ENCODE results near the gene TIMP2. TPM values are rescaled to one million over a fixed set of nuclear protein-coding genes. Genes with fewer than 3 reads are reported as not detected.

The TIMP2 gene
- total RNA-seq, 1 donor from 2014 or later, result 42.1 TPM

DNA sequence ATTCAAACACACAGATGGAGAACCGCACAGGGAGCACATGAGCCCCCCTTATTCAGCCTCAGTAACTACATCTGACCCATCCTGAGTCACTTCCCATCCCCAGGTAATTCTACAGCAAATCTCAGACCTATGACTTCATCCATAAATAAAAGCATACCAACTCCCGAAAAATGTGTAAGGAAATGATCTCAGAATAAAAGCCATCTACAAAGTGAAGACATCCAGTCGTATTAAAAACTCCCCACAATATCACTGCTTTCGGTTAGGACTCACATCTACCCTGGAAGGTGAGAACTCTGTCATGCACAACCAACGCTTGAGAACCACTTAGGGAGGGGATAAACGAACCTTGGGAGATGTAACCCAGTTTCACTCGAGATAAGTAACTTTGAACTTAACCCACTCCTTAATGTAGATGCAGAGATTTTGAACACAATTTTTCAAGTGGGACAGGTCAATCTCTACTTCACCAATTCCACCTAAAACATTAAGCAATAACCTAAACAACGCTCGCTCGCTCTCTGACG lies 85.9 kb downstream of the TIMP2 start:
- DNase-seq (ENCODE audit: low read depth), result peak; percentile 33

DNA sequence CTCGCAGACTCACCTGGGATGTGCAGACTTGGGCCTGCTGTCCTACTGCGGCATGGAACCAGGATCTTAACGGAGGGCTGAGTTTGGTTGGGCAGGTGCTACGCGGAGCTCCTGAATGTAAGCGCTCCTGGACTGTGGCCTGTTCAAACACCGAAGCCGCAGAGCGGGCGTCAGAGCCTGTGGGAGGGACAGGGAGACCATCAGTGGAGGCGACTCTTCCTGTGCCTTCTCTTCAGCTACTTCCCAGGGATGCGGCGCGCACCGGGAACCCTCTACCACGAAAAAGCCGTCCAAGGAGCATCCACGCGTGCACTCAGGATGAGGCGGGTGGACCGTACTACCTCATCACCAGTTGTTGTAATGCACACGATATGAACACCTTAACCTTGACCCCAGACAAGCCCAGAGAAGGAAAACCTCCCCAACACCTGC lies 86.6 kb downstream of the TIMP2 start:
- no peak for DNase-seq (ENCODE audit: low read depth)

DNA sequence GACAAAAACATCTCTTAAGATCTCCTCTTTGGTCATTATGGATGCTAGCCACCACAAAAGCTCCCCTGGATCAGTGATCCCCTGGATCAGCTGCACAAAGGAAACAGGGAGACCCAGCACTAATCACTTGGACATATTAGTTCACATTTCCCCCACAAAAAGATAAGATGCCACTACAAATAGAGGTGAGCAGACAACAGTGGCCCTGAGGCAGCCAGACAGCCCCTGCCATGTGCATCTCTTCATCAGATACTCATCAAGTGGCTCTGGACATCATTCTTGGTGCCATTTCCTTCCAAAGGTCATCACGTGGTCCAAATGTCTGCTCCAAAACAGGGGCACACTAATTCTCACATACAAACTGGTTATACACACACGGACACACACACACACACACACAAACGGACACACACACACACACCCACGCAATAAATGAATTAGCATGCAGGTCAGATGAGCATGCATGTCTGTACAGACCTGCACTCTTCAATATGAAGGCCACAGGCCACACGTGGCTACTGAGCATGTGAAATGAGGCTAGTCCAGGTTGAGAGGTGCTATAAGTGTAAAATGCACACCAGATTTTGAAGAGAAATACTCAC lies 88.7 kb downstream of the TIMP2 start:
- no peak for DNase-seq (ENCODE audit: low read depth)

DNA sequence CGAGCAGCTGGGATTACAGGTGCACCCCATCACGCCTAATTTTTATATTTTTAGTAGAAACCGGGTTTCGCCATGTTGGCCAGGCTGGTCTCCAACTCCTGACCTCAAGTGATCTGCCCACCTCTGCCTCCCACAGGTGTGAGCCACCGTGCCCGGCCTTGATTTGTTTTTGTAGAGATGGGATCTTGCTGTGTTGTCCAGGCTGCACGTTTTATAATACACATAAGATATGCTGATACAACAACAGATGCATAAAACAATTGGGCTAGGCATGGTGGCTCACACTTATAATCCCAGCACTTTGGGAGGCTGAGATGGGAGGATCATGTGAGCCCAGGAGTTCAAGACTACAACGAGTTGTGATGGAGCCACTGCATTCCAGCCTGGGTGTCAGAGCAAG lies 90.6 kb downstream of the TIMP2 start:
- DNase-seq (ENCODE audit: low read depth), result no peak

DNA sequence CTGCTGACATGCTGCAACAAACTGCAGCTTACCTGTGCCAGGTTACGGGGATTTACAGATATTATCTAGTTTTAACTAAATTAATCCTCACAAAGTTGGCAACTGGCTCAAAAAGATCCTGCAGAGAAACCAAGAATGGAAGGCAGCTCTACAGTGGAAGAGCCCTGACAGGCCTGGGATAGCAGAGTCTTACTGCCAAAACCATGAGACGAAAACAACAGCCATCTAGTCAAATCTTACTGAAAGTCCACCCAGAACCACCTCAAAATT lies 92.7 kb downstream of the TIMP2 start:
- no peak for DNase-seq (ENCODE audit: low read depth)

DNA sequence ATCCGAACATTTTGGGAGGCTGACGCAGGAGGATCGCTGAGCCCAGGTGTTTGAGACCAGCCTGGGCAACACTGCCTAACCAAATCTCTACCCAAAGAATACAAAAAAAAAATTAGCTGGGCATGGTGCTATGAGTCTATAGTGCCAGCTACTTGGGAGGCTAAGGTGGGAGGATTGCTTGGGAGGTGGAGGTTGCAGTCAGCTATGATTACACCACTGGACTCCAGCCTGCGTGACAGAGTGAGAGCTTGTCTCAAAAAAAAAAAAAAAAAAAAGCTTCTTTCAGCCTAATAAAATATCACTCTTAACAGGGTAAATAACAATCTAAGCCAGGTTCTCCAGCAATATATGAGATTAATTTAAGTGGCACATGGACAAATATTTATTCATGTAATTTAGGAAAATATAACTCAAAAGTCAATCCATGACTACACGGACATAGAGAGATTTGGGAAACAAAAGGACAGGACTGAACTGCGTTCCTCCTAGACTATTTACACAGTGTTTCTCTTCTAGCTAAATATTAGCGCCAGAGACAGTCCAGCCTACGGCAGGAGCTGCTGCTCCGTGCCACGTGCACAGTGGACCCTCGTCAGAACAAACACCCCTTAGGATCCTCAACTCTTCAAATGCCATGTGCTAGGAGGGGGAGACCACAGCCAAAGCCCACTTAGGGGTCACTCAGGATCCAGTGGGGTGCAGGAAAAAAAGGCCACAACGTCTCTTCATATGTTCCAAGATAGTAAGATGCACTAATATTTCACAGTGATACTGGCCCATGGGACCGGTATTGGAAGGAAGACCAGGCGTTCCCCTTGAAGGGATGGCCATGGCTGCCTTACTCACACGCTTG lies 93.3 kb downstream of the TIMP2 start:
- DNase-seq (ENCODE audit: low read depth), result no peak

DNA sequence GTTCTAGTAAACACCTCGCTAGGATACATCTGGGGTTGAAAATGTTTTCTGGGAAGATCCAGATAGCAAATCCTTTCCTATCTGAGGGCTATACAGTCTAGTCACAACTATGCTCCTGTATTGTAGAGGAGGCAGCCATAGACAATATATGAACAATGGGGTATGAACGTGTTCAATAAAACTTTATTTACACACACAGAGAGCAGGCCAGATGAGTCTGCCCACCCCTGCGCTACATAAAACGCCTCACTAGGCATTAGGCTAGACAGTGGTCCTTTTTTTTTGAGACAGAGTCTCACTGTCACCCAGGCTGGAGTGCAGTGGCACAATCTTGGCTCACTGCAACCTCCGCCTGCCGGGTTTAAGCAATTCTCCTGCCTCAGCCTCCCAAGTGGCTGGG lies 95.7 kb downstream of the TIMP2 start:
- no peak for DNase-seq (ENCODE audit: low read depth)

DNA sequence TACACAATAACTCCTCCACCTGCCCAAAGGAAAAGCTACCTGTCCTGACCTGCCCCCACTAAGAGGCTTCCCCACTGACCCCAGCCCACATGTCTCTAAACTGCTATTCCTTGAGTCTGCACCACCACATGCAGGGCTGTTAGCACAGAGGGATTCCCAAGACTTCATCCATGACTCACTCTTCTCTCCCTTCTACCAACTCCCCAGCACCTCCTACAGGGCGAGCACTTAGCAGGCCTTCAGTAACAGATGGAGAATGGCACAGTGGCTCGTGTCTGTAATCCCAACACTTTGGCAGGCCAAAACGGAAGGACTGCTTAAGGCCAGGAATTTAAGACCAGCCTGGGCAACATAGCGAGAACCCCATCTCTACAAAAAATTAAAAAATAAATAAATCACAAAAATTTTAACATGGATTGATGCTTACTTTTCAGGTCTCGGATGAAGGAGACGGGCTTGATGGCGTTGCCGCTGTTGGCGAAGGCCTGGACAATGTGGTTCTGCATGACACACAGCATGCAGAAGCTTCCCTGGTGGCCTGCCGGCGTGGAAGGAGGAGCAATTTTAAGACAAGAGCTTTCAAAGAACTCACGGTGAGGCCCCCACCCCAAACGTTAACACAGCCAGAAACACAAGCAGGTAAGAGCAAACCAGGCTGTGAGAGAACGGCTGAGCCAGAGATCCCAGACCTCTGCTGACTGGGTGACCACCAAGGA lies 96.6 kb downstream of the TIMP2 start:
- DNase-seq (ENCODE audit: low read depth), result peak; percentile 51

DNA sequence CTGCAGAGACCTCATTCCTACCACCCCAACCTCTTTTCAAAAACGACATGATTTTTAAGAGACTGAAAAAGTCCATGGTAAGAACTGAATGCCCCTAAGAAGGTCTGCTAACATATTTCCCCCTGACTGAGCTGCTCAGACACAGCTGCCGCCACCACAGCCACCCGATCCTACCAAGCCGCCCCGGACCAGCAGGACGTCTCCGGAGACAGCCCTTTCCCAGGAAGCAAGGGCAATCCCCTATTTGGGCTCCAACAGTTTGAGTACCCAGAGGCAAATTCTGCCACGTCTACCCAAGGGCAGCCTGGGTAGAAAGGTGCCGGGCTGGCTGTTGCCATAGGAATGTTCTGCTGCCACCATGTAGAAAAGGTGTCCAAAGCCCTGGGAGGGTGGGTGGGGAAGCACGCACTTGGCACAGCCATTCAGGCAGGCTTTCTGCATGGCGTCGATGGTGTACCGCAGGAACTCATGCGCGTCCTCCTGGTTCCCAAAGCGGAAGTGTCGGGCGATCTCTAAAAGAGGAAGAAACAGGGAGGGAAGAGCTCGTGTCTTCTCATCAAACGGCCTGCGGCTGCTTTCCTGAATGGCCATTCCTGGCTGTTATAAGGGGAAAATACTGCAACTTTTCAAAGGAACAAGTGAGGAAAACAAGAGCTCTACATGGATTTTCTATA lies 98.2 kb downstream of the TIMP2 start:
- DNase-seq (ENCODE audit: low read depth), result no peak

DNA sequence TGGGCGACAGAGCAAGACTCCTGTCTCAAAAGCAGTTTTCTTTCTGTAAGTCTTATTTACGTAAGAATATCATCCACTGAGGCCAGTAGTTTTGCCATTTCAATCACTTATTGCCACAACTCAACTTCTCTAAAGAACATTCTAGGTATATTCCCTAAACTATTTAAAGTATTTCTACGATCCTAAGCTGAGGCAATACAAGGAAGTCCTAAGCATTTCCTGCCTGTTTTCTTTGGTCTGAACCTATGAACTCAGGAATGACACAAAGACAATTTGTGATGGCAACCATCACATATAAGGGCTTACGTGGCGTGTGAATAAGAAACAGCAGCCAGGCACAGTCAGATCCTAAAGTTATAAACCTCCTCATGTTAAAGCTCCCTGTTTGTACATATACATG lies 98.8 kb downstream of the TIMP2 start:
- no peak for DNase-seq (ENCODE audit: low read depth)

DNA sequence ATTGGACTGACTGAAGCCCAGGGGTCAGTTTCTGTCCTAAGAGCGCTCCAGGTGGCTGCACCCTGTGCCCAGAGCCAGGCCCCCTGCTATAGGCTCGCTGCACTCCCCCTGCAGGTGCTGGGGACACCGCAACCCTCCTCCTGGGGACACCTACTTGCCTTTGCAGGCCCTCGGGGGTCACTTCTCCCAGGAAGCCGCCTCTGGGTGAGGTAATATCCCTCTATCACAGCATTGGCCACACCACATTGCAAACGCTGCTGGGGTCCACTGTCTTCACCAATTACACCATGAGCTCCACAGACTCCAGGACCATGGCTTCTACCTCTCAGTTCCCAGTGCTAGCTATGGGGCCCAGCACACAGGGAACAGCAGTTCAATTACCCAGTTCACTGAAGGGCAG lies 99.5 kb downstream of the TIMP2 start:
- no peak for DNase-seq (ENCODE audit: low read depth)

DNA sequence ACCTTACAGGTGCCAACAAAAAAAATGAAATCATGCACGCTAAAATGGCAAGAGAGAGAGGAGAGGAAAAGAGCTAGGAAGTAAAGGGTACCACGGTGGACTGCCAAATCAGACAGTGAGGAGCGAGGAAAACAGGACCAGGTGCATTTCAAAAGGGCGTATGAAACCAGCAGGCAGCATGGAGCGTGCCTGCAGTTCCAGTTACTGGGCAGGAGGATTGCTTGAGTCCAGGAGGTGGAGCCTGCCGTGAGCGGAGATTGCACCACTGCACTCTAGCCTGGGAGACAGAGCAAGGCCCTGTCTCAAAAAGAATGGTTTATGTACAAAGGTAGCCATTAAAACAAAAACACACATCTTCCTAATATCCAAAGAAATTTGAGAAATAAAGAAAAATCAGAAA lies 100.9 kb downstream of the TIMP2 start:
- no peak for DNase-seq (ENCODE audit: low read depth)

DNA sequence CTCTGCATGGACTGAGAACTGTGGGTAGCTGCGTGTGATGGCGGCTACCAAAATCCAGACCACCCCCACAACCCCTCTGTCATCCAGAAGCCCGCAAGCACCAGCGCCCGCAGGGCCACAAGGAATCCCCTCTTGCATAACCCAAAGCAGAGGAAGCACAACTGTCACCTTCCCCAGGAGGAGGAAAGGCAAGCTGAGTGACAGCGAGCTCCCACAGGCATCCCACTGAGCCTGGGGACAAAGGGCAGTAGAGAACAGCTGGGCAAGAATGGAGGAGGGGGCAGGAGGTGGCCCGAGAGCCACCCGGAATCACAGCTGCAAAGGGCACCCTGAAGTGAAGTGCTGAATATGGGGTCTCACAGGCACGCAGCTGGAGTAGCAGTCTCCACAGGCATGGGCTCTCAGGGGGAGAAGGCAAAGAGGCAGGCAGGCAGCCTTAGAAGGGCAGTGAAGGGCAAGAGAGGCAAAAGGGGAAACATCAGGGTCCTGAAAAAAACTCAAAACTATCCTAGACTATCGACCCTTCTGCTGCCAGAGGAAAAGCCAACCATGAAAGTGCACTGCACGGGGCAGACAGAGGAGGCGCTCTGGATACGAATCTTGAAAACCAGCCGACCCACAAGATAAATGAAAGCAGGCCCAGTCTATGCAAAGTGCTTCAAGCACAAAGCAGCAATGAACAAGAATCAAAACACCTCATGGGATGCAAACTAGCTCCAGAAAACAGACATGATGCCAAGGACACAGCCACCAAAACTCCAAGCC lies 101.7 kb downstream of the TIMP2 start:
- DNase-seq (ENCODE audit: low read depth), result no peak

DNA sequence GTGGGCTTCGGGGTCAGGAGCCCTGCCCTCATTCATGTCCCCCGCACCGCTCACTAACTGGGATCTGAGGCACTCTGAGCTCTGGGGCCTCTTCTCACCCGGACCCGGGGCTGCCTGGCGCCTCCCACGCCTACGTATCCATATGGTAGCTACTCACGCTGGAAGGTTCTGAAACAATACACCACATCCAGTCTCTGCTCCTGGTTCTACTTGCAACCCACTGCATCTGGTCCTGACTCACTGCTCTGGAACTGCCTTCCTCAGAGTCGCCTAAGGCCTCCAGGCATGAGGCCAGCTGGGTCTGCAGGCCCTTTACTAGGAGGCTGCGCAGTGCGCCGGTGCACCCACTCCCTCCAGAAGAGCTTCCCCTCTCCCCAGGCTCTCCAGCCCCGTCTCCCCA lies 102.6 kb downstream of the TIMP2 start:
- DNase-seq (ENCODE audit: low read depth), result no peak

DNA sequence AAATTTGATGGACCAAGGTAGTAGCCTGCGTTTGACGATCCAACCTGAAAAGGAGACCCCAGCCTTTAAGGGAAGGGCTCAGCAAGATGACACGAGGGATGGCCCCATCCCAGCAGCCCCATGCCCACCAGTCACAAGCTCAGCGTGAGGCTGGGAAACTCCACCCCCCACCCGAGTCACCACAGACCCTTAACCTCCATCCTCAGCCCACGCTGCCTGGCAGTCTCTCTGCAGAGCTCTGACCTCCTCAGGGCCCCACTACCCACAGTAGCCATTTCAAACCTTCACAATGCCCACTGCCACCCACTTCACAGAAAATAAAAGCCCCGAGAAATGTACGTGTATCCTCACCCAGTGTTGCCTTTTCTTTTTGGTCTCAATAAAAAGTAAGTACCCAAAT lies 103.2 kb downstream of the TIMP2 start:
- DNase-seq (ENCODE audit: low read depth), result no peak

DNA sequence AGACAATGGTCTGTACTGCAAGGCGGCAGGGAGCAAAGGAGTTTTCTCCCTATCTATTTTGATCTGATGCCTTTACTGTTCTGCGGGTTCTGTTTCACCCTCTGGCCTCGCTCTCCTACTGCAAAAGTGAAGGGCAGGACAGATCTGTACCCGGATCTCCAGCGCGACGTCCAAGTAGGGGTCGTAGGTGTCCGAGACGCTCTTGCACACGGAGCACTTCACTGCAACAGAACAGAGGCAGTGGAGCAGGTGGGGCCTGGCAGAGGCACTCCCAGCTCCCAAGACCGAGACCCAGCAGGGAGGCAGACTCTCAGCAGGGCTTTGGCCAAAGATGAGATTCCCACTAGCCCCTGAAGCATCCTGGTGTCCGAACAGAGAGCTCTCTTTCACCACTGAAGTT lies 104.3 kb downstream of the TIMP2 start:
- DNase-seq (ENCODE audit: low read depth), result no peak

DNA sequence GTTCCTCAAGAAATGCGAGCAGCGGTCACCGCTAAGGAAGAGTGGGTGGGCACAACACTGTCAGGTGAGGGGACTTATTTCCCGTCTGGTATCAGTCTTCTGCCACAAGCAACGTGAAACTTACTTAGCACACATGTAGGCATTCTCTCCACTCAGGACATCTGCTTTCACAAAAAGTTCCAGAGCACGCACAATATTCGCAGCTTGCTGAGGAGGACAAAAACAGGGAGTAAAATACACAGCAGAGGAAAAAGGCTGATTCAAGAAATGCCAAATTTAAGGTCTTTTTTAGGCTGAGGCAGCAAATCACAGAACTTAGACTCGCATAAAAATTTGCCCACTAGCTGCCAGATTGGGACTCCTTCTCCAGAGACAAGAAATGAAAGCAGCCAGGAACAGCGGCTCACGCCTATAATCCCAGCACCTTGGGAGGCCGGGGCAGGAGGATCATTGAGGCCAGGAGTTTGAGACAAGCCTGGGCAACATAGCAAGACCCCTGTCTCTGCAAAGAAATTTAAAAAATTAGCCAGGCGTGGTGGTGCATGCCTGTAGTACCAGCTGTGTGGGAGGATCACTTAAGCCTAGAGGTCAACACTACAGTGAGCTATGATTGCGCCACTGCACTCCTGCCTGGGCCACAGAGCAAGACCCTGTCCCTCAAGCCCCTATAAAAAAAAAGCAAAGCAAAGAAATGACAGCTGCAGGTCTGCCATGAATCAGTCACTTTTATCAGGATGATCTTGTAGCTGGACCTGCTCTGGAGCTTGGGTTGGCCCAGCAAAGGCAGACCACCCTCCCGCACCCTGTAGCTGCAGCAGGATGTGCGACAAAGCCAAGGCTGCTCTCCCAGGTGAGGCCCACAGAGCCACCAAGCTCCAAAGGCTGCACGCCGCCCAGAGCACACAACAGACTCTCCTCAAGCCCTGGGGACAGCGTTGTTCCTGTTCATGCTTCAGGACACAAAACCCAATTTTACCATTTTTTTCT lies 105.1 kb downstream of the TIMP2 start:
- DNase-seq (ENCODE audit: low read depth), result no peak

DNA sequence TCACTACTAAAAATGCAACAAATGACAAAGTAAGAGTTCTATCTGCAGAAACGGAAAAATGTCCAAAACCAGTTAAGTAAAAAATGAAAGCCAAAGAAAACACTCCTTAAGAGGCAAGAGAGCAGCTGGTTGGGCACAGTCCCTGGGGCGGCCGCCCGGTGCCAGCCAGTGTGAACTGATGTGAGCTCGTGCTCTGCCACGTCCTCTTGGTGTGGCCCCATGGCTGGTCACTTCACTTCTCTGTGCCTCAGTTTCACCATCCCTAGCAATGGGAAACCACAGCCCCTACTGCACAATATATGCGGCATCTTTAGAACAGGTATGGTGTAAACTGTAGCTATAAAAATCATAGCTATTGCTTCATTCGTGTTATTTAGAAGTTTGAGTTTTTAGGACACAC lies 105.8 kb downstream of the TIMP2 start:
- no peak for DNase-seq (ENCODE audit: low read depth)

DNA sequence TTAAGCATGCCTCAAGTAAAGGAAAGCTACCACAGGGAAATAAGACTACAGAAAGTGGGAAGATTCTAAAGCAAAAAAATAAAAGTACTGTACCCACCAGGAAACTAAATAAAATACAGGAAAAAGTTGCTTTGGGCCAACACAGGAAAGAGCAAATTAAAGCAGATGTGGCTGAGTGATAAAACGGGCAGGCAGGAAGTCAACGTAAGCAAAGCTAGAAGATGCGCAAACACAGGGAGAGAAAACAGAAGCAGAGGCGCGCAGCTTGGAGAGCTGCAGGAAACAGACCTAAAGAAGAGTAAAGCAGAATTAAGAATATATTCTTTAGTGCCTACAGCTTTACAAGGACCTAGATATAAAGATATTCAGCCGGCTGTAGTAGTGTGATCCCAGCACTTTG lies 106.3 kb downstream of the TIMP2 start:
- no peak for DNase-seq (ENCODE audit: low read depth)

DNA sequence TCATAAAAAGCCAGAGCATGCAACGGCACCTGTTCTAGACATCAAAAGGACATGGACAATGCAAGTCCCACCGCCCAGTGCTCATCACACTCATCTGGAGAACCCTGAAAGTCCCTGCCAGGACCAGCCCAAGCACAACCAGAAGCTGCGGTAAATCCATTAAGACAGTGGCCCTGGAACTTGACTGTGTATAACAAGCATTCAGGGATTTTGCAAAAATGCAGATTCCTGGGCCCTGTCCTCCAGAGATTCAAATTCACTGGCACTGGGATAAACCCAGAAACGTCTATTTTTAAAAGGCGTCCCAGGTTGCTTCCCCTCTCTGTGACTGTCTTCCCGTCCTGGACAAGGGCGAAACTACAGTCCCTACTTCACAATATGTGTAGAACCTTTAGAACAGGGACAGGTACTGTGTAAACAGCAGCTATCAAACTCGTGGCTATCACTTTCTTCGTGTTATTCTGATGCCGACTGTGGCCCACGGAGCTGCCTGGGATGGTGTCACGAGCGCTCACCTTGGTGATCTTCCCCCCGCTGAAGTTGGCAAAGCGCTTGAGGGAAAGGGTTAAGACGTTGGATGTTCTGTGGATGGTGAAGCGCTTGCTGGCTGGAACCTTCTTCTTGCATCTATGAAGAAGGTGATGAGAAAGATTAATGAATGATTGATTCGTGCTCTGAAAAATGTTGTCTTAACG lies 106.9 kb downstream of the TIMP2 start:
- DNase-seq (ENCODE audit: low read depth), result no peak
